ENCODE results near the gene ZYG11B.
A peak's percentile ranks its signal among the peaks of the same experiment; 100 is the strongest.
"Not testable (repeated sequence)": the region's sequence is repeated elsewhere in the genome, so short reads cannot be mapped to it uniquely, and the experiment has no call there.

Gene ZYG11B

GRCh38 chr1:52707927-52708655 lies 18.2 kb upstream of the ZYG11B start:
- no peak for DNase-seq

DNA sequence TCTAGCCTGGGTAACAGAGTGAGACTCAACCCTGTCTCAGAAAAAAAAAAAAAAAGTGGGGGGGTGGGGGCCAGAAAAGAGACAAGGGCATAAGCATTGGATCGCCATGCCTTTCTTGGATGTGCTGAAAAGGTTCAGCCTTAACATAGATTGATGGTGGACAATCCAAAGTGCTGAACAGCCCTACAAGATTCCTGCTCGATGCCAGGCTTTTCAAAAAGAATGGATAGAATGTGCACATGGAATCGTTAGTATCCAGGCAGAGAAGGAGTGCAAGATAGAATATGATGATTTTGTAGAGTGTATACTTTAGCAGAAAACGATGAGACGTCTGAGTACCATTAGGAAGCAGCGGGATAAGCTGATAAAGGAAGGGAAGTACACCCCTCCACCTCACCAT lies 17.2 kb upstream of the ZYG11B start:
- no peak for DNase-seq

- no peak for DNase-seq
Observed at GRCh38 chr1:52713590-52713989, 12.7 kb upstream of the ZYG11B start.

DNA sequence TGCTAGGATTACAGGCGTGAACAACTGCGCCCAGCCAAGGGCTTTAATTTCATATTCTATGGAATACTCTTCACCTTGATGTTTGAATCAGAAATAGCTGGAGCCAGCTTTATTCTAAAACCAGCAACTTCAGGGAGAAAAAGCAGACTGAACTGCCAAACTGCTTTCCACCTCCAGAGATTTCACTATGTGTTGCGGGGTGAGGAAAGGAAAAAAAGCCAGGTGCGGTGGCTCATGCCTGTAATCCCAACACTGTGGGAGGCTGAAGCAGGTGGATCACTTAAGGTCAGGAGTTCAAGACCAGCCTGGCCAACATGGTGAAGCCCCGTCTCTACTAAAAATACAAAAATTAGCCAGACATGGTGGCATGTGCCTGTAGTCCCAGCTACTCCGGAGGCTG lies 11.0 kb upstream of the ZYG11B start:
- not testable (repeated sequence) for DNase-seq

GRCh38 chr1:52723260-52723659 lies 3.0 kb upstream of the ZYG11B start:
- no peak for DNase-seq

GRCh38 chr1:52725903-52726264 lies 369 bp upstream of the ZYG11B start:
- no peak for DNase-seq

- DNase-seq: peak in 1 of 2 experiments; percentile 34
Observed at GRCh38 chr1:52727114-52727586, 897 bp downstream of the ZYG11B start.

DNA sequence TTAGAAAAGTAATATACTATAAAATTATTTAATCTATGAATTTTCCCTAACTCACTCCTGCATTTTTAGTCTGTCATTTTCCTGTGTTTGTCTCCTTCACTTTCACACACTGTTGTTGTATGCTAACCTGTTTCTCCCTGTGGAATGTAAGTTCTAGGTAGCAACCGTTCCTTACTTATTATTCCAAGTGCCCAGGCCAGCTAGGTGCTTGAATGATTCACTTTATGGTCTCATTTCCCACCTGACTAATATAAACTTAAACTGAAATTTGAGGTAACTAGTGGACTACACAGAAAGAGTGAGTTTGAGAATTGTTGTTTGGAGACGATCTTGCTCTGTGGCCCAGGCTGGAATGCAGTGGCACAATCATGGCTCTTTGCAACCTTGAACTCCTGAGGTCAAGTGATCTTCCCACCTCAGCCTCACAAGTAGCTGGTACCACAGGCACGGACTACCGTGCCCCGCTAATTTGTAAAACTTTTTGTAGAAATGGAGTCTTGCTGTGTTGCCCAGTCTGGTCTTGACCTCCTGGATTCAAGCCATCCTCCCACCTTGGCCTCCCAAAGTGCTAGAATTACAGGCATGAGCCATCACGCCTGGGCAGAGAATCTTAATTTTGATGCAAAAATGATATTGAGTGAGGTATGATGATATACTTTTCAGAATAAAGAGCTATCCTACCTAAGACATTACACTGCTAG lies 1.9 kb downstream of the ZYG11B start:
- DNase-seq: no peak

DNA sequence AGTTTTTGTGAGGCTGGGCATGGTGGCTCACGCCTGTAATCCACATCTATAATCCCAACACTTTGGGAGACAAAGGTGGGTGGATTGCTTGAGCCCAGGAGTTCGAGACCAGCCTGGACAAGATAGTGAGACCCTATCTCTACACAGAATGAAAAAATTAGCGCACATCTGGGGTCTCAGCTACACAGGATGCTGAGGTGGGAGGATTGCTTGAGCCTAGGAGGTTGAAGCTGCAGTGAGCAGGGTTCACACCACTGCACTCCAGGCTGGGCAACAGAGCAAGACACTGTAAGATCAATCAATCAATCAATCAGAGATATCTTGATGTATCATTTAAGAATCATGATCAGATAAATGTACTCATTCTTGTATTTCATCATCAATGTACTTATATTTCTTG lies 7.1 kb downstream of the ZYG11B start:
- DNase-seq: no peak

- DNase-seq: not testable (repeated sequence)
Observed at GRCh38 chr1:52735371-52735770, 9.1 kb downstream of the ZYG11B start.

GRCh38 chr1:52738148-52738547 lies 11.9 kb downstream of the ZYG11B start:
- DNase-seq: no peak

GRCh38 chr1:52738893-52739292 lies 12.6 kb downstream of the ZYG11B start:
- DNase-seq: no peak

- DNase-seq: no peak
Observed at GRCh38 chr1:52739699-52740467, 13.6 kb downstream of the ZYG11B start.

- DNase-seq: no peak
Observed at GRCh38 chr1:52741259-52741658, 15.0 kb downstream of the ZYG11B start.

DNA sequence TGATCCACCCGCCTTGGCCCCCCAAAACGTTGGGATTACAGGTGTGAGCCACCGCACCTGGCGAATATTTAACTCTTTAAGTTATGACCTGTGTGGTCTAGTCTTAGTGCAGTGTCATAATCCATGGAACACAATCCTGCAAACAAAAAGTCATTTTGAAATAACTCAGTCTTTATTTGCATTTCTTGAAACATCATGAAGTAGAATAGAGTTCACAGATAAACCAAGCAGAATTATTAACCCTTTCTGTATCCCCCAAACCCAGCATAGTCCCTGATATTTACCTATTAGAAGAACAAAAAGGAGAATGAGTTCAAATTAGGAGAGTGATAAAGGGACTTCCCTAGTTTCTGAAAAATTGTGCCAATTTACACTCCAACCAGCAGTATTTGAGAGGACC lies 19.9 kb downstream of the ZYG11B start:
- DNase-seq: no peak

DNA sequence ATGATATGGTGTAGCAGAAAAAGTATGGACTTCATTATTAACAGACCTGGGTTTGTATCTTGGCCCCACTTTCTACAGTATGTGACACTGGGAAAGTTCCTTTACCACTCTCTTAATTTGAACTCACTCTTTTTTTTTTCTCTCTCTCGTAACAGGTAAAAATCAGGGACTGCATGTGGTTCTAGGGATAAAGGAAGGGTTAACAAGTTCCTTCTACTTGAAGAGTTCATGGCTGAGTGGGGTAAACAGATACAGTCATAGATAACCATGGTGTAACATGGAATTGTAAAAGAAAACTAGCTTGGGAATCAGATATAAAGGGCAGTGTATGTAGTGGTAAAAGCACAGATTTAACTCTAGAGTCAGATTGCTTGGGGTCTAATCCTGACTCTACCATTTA lies 21.2 kb downstream of the ZYG11B start:
- no peak for DNase-seq

GRCh38 chr1:52748119-52748518 lies 21.9 kb downstream of the ZYG11B start:
- DNase-seq: no peak

- DNase-seq: not testable (repeated sequence)
Observed at GRCh38 chr1:52749496-52749895, 23.2 kb downstream of the ZYG11B start.

GRCh38 chr1:52750139-52750538 lies 23.9 kb downstream of the ZYG11B start:
- not testable (repeated sequence) for DNase-seq

GRCh38 chr1:52751589-52752483 lies 25.6 kb downstream of the ZYG11B start:
- DNase-seq: no peak

DNA sequence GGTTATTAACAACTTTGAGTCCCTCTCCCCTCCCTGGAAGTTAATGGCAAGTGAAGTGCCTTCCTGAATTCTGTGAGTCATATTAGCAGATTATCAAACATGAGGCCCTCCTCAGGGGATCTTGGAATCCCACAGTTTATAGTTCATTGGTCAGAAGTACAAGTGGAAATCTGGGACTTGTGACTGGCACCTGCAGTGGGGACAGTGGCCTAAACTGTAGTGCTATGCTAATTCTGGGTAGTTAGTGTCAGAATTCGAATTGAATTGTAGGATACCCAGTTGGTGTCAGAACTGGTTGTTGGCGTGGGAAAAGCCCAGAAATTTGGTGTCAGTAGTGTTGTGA lies 26.2 kb downstream of the ZYG11B start:
- DNase-seq: no peak

- no peak for DNase-seq
Observed at GRCh38 chr1:52753169-52753568, 26.9 kb downstream of the ZYG11B start.

DNA sequence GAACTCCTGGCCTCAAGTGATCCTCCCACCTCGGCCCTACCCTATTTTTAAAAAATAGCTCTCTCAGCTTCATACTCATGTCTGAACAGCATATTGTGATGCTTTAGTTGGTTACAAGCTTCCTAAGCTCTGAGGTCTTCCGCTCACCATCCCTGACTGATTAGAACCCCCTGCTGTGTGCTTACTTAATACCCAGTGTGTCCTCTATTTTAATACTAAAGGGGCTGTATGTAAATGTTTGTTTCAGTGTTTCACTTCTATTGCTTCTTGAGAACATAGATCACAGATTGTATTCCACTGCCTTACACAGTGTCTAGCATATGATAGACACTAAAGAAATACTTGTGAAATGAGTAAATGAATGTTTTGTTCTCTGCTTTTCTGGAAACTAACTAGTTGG lies 29.8 kb downstream of the ZYG11B start:
- DNase-seq: no peak

Measured in NCI-H526 (cell line).